HepG2 (cell line): ENCODE data around the gene GRK6. TPM values are rescaled to one million over a fixed set of nuclear protein-coding genes. Genes with fewer than 3 reads are reported as not detected.

Source experiments
- BRCA1 ChIP-seq: sonication (generic); formaldehyde crosslinking; IDR thresholded peaks from 2 replicates; pipeline ENCODE4 v1.4.0; 2020; ENCODE audit warnings: missing genetic modification reagents
- ERF ChIP-seq: IDR thresholded peaks from 2 replicates; pipeline ENCODE4 v1.6.1; 2018; ENCODE audit warnings: missing biosample characterization, missing genetic modification reagents
- ETV6 ChIP-seq: sonication (generic); formaldehyde crosslinking; conservative IDR thresholded peaks from 2 replicates; pipeline ENCODE4 v1.4.0; 2020; ENCODE audit warnings: missing genetic modification reagents
- GABPA ChIP-seq, 2 experiments: IDR thresholded peaks; 2 replicates each; pipeline ENCODE4 v1.6.1; 2011 to 2016; ENCODE audit warnings: low read depth in 2 of 2, low read length in 1 of 2, missing biosample characterization in 1 of 2, missing genetic modification characterization in 1 of 2
- HMG20B ChIP-seq: conservative IDR thresholded peaks from 2 replicates; pipeline ENCODE4 v1.6.1; 2016; ENCODE audit warnings: missing genetic modification reagents, missing compliant biosample characterization
- HNRNPH1 ChIP-seq: fragments of 200-400 bp; formaldehyde crosslinking; optimal IDR thresholded peaks from 2 replicates; pipeline ENCODE3; 2017; ENCODE audit warnings: mild to moderate bottlenecking, low read depth, low read length
- HNRNPLL ChIP-seq: fragments of 200-400 bp; formaldehyde crosslinking; IDR thresholded peaks from 2 replicates; pipeline ENCODE4 v1.6.1; 2017; ENCODE audit warnings: mild to moderate bottlenecking, low read depth, low read length; ENCODE audit not compliant: poor library complexity, severe bottlenecking
- HOXA3 ChIP-seq: sonication (generic); formaldehyde crosslinking; IDR thresholded peaks from 2 replicates; pipeline ENCODE4 v1.5.0; 2020; ENCODE audit warnings: missing genetic modification reagents
- MXD3 ChIP-seq: IDR thresholded peaks from 2 replicates; pipeline ENCODE4 v1.6.1; 2016; ENCODE audit warnings: mild to moderate bottlenecking, missing biosample characterization, missing genetic modification reagents
- NFIC ChIP-seq: IDR thresholded peaks from 2 replicates; pipeline ENCODE4 v1.6.1; 2012; ENCODE audit warnings: mild to moderate bottlenecking, low read length, inconsistent platforms
- PATZ1 ChIP-seq: sonication (generic); formaldehyde crosslinking; IDR thresholded peaks from 2 replicates; pipeline ENCODE4 v1.4.0; 2020; ENCODE audit warnings: missing genetic modification reagents
- PBX2 ChIP-seq: IDR thresholded peaks from 2 replicates; pipeline ENCODE4 v1.6.1; 2016; ENCODE audit warnings: control low read depth
- PHF20 ChIP-seq: sonication (generic); formaldehyde crosslinking; IDR thresholded peaks from 2 replicates; pipeline ENCODE4 v1.5.0; 2020; ENCODE audit warnings: mild to moderate bottlenecking, missing genetic modification reagents
- POGZ ChIP-seq: sonication (generic); formaldehyde crosslinking; IDR thresholded peaks from 2 replicates; pipeline ENCODE4 v1.4.0; 2020; ENCODE audit warnings: mild to moderate bottlenecking, missing genetic modification reagents
- PRMT3 ChIP-seq: sonication (generic); formaldehyde crosslinking; IDR thresholded peaks from 2 replicates; pipeline ENCODE4 v1.8.1; 2022; ENCODE audit warnings: low read depth, mild to moderate bottlenecking, moderate library complexity, missing genetic modification reagents, borderline replicate concordance
- RELA ChIP-seq: sonication (generic); formaldehyde crosslinking; IDR thresholded peaks from 2 replicates; pipeline ENCODE4 v1.4.0; 2020; ENCODE audit warnings: missing genetic modification reagents
- RFX1 ChIP-seq: fragments of 450-650 bp; IDR thresholded peaks from 2 replicates; pipeline ENCODE4 v1.6.1; 2017
- SRSF9 ChIP-seq: fragments of 200-400 bp; formaldehyde crosslinking; IDR thresholded peaks from 2 replicates; pipeline ENCODE4 v1.6.1; 2018; ENCODE audit warnings: borderline replicate concordance, mild to moderate bottlenecking, low read depth, low read length; ENCODE audit not compliant: insufficient read depth, poor library complexity, severe bottlenecking
- TBX2 ChIP-seq: sonication (generic); formaldehyde crosslinking; IDR thresholded peaks from 2 replicates; pipeline ENCODE4 v1.5.0; 2020; ENCODE audit warnings: missing genetic modification reagents, mild to moderate bottlenecking, borderline replicate concordance
- TRIM24 ChIP-seq: sonication (generic); formaldehyde crosslinking; IDR thresholded peaks from 2 replicates; pipeline ENCODE4 v1.8.0; 2022; ENCODE audit warnings: mild to moderate bottlenecking, missing genetic modification reagents
- ZNF17 ChIP-seq: sonication (generic); formaldehyde crosslinking; IDR thresholded peaks from 2 replicates; pipeline ENCODE4 v1.5.0; 2020; ENCODE audit warnings: mild to moderate bottlenecking, missing genetic modification reagents
- ZNF232 ChIP-seq: sonication (generic); formaldehyde crosslinking; IDR thresholded peaks from 2 replicates; pipeline ENCODE4 v1.4.0; 2020; ENCODE audit warnings: missing genetic modification reagents, borderline replicate concordance
- ZNF30 ChIP-seq: sonication (generic); formaldehyde crosslinking; IDR thresholded peaks from 2 replicates; pipeline ENCODE4 v1.5.0; 2020; ENCODE audit warnings: mild to moderate bottlenecking, missing genetic modification reagents
- ZNF740 ChIP-seq: sonication (generic); formaldehyde crosslinking; IDR thresholded peaks from 2 replicates; pipeline ENCODE4 v1.4.0; 2020; ENCODE audit warnings: missing genetic modification reagents
- ZNF781 ChIP-seq: sonication (generic); formaldehyde crosslinking; IDR thresholded peaks from 2 replicates; pipeline ENCODE4 v1.5.1; 2020; ENCODE audit warnings: borderline replicate concordance, mild to moderate bottlenecking, missing genetic modification reagents; ENCODE audit errors: not compliant biosample characterization
- polyA plus RNA-seq, 8 experiments: library from polyadenylated mRNA; depleted of rRNA in 3 of 8; stranded (reverse) in 7 of 8; unstranded in 1 of 8; fragments of >200 nt; fragmentation: Illumina TruSeq in 4 of 8; extraction: Trizol in 4 of 8; gene quantifications; 2 replicates each; pipeline versions ENCODE4 v1.2.1 to v1.2.3, GENCODE V29; 2011 to 2016; ENCODE audit warnings: low read depth in 4 of 8, missing spikeins in 1 of 8, mixed read lengths in 1 of 8; ENCODE audit not compliant: insufficient read depth in 1 of 8
- total RNA-seq, 5 experiments: library from RNA; depleted of rRNA; stranded (reverse); fragments of >200 nt; fragmentation: Illumina TruSeq; extraction: Trizol; gene quantifications; 2 replicates each; pipeline ENCODE4 v1.2.3, GENCODE V29; 2016; ENCODE audit warnings: low read depth in 1 of 5

GRK6 gene
- total and polyA plus RNA-seq, 2 of the 13 experiments (the other 11 are each of a cell fraction or from before 2014, with no cell fraction given), result 13.2 to 19.9 TPM

- TF ChIP-seq SRSF9, result no peak
- TF ChIP-seq GABPA (IDR thresholded peaks at IDR 0.05; ENCODE audit: low read depth, low read length), result no peak
- TF ChIP-seq GABPA (CRISPR knock-in tag; IDR thresholded peaks at IDR 0.05; ENCODE audit: low read depth), result 0 out of 2 replicates have a peak, but pooled peaks have one; percentile 12
- TF ChIP-seq ZNF781 (CRISPR knock-in tag), result no peak
- no peak for TF ChIP-seq MXD3 (CRISPR knock-in tag)
- TF ChIP-seq NFIC, result no peak
- 0 out of 2 replicates have a peak, but pooled peaks have one; percentile 31 for TF ChIP-seq TBX2 (CRISPR knock-in tag)
- peak; percentile 69 for TF ChIP-seq PATZ1
- no peak for TF ChIP-seq HNRNPH1
- TF ChIP-seq HMG20B (CRISPR knock-in tag), result no peak
- no peak for TF ChIP-seq PHF20 (CRISPR knock-in tag)
- no peak for TF ChIP-seq RELA
- TF ChIP-seq ZNF30 (CRISPR knock-in tag), result no peak
- TF ChIP-seq PBX2, result no peak
- no peak for TF ChIP-seq BRCA1 (CRISPR knock-in tag)
- TF ChIP-seq TRIM24 (CRISPR knock-in tag), result no peak
- TF ChIP-seq ERF, result peak; percentile 42; the same call in 1 of the 2 replicates
- TF ChIP-seq ETV6, result no peak; the same call in 1 of the 2 replicates
- TF ChIP-seq RFX1, result no peak
- no peak for TF ChIP-seq HNRNPLL
- TF ChIP-seq PRMT3, result no peak
- TF ChIP-seq POGZ (CRISPR knock-in tag), result peak; percentile 52; the same call in 1 of the 2 replicates
- no peak for TF ChIP-seq ZNF232
- peak; percentile 46; the same call in 1 of the 2 replicates for TF ChIP-seq HOXA3 (CRISPR knock-in tag)
- TF ChIP-seq ZNF17 (CRISPR knock-in tag), result no peak
- no peak for TF ChIP-seq ZNF740 (CRISPR knock-in tag)
Measured at GRCh38 chr5:177434942-177435738, 8.7 kb downstream of the GRK6 start (continued).
